ENCODE measurements around the gene KLF3.

DNA sequence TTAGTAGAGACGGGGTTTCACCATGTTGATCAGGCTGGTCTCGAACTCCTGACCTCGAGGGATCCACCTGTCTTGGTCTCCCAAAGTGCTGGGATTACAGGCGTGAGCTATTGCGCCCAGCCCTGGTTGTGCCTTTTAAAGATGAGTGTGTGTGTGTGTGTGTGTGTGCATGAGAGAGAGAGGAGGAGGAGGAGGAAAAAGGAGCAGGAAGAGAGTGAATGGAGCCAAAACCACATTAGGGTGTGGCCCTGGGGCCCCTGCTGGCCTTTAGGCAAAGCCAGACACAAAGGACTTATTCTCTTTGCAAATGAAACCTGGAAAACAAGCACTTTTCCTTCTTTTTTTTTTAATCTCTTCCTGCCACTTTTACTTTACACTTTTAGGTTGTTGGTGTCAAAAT, 48.2 kb upstream of the KLF3 start:
- TF ChIP-seq, protein P1, sequence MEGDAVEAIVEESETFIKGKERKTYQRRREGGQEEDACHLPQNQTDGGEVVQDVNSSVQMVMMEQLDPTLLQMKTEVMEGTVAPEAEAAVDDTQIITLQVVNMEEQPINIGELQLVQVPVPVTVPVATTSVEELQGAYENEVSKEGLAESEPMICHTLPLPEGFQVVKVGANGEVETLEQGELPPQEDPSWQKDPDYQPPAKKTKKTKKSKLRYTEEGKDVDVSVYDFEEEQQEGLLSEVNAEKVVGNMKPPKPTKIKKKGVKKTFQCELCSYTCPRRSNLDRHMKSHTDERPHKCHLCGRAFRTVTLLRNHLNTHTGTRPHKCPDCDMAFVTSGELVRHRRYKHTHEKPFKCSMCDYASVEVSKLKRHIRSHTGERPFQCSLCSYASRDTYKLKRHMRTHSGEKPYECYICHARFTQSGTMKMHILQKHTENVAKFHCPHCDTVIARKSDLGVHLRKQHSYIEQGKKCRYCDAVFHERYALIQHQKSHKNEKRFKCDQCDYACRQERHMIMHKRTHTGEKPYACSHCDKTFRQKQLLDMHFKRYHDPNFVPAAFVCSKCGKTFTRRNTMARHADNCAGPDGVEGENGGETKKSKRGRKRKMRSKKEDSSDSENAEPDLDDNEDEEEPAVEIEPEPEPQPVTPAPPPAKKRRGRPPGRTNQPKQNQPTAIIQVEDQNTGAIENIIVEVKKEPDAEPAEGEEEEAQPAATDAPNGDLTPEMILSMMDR (IDR thresholded peaks at IDR 0.05; ENCODE audit: low read depth, low read length, poor library complexity, severe bottlenecking), result no peak
- no peak for TF ChIP-seq EZH2phosphoT487 (IDR thresholded peaks at IDR 0.05; ENCODE audit: borderline replicate concordance, low read length)
